Measurements from ENCODE around the gene STYXL2.

GRCh38 chr1:167126317-167126716 lies 32.4 kb downstream of the STYXL2 start:
- TF ChIP-seq GABPA (IDR thresholded peaks at IDR 0.05; ENCODE audit: low read depth) (no peak), CTCF (IDR thresholded peaks at IDR 0.05; ENCODE audit: insufficient read depth, low read length) (no peak), POLR2AphosphoS5 (IDR thresholded peaks at IDR 0.05; ENCODE audit: low read depth) (no peak), SPI1 (IDR thresholded peaks at IDR 0.05; ENCODE audit: borderline replicate concordance, low read depth) (no peak)

Measured in HL-60 (cell line).